DND-41 (cell line): ENCODE measurements around the gene NFATC2.

ENCODE experiments used
- EZH2 ChIP-seq: IDR thresholded peaks from 3 replicates; pipeline ENCODE4 v1.6.1; 2012; ENCODE audit warnings: borderline replicate concordance, low read depth, mild to moderate bottlenecking, moderate library complexity, low read length, inconsistent platforms; ENCODE audit not compliant: severe bottlenecking
- TF ChIP-seq, protein P1 (sequence below): IDR thresholded peaks from 2 replicates; pipeline ENCODE4 v1.5.1; 2012; ENCODE audit warnings: borderline replicate concordance, low read length, moderate library complexity, mild to moderate bottlenecking; ENCODE audit not compliant: poor library complexity, severe bottlenecking; ENCODE audit errors: extremely low read depth

DNA sequence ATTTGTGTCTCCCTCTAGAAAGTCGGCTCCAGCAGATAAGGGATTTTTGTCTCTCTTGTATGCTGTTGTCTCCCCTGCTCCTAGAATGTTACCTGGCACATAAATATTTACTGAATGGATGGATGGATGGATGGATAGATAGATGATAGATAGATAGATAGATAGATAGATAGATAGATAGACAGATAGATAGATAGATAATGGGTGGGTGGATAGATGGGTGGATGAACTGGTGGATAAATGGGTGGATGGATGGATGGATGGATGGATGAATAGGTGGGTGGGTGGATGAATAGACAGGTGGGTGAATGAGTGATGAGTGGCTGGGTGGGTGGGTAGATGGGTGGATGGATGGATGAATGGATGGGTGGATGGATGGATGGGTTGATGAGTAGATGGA is 185.0 kb downstream of the NFATC2 start:
- TF ChIP-seq, protein P1, sequence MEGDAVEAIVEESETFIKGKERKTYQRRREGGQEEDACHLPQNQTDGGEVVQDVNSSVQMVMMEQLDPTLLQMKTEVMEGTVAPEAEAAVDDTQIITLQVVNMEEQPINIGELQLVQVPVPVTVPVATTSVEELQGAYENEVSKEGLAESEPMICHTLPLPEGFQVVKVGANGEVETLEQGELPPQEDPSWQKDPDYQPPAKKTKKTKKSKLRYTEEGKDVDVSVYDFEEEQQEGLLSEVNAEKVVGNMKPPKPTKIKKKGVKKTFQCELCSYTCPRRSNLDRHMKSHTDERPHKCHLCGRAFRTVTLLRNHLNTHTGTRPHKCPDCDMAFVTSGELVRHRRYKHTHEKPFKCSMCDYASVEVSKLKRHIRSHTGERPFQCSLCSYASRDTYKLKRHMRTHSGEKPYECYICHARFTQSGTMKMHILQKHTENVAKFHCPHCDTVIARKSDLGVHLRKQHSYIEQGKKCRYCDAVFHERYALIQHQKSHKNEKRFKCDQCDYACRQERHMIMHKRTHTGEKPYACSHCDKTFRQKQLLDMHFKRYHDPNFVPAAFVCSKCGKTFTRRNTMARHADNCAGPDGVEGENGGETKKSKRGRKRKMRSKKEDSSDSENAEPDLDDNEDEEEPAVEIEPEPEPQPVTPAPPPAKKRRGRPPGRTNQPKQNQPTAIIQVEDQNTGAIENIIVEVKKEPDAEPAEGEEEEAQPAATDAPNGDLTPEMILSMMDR, result no peak
- TF ChIP-seq EZH2, result no peak
